Measurements from ENCODE around the gene PLA2G10.
"Not testable (repeated sequence)": the region's sequence is repeated elsewhere in the genome, so short reads cannot be mapped to it uniquely, and the experiment has no call there.

DNA sequence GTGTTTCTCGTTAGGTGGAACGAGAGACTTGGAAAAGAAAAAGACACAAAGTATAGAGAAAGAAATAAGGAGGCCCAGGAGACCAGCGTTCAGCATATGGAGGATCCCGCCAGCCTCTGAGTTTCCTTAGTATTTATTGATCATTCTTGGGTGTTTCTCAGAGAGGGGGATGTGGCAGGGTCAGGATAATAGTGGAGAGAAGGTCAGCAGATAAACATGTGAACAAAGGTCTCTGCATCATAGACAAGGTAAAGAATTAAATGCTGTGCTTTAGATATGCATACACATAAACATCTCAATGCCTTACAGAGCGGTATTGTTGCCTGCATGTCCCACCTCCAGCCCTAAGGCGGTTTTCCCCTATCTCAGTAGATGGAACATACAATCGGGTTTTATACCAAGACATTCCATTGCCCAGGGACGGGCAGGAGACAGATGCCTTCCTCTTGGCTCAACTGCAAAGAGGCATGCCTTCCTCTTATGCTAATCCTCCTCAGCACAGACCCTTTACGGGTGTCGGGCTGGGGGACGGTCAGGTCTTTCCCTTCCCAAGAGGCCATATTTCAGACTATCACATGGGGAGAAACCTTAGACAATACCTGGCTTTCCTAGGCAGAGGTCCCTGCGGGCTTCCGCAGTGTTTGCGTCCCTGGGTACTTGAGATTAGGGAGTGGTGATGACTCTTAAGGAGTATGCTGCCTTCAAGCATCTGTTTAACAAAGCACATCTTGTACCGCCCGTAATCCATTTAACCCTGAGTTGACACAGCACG lies 57.7 kb downstream of the PLA2G10 start:
- TF ChIP-seq, protein P1, sequence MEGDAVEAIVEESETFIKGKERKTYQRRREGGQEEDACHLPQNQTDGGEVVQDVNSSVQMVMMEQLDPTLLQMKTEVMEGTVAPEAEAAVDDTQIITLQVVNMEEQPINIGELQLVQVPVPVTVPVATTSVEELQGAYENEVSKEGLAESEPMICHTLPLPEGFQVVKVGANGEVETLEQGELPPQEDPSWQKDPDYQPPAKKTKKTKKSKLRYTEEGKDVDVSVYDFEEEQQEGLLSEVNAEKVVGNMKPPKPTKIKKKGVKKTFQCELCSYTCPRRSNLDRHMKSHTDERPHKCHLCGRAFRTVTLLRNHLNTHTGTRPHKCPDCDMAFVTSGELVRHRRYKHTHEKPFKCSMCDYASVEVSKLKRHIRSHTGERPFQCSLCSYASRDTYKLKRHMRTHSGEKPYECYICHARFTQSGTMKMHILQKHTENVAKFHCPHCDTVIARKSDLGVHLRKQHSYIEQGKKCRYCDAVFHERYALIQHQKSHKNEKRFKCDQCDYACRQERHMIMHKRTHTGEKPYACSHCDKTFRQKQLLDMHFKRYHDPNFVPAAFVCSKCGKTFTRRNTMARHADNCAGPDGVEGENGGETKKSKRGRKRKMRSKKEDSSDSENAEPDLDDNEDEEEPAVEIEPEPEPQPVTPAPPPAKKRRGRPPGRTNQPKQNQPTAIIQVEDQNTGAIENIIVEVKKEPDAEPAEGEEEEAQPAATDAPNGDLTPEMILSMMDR (IDR thresholded peaks at IDR 0.05) = not testable (repeated sequence)
- TF ChIP-seq EP300 (IDR thresholded peaks at IDR 0.05) = not testable (repeated sequence)
- TF ChIP-seq POLR2AphosphoS5 (IDR thresholded peaks at IDR 0.05) = peak in 1 of 3 donors; percentile 25
